EH (cell line): Measurements from ENCODE around the gene NRBP1.
"Not testable (repeated sequence)": the region's sequence is repeated elsewhere in the genome, so short reads cannot be mapped to it uniquely, and the experiment has no call there.

Experiments
- DNase-seq: peaks from one replicate; pipeline ENCODE4 v3.0.0-alpha.2; 2015; ENCODE audit warnings: low read depth

NRBP1 gene

DNA sequence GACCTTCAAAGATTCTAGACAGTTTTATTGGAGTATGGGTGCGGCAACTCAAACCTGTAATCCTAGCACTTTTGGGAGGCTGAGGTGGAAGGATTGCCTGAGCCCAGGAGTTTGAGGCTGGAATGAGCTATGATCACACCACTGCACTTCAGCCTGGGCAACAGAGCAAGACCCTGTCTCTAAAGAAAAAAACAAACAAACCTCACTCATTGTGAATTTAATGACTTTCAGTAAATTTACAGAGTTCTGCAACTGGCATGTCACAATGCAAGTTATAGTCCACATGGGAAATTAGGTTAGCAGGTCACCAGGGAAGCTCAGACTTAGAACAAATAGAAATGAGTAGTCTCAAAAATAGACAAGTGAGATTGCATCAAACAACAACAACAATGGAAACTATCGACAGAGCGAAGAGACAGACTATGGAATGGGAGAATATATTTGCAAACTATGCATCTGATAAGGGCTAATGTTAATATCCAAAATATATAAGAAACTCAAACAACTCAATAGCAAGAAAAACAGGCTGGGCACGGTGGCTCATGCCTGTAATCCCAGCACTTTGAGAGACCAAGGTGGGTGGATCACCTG lies 6.7 kb upstream of the NRBP1 start:
- DNase-seq, result no peak

DNA sequence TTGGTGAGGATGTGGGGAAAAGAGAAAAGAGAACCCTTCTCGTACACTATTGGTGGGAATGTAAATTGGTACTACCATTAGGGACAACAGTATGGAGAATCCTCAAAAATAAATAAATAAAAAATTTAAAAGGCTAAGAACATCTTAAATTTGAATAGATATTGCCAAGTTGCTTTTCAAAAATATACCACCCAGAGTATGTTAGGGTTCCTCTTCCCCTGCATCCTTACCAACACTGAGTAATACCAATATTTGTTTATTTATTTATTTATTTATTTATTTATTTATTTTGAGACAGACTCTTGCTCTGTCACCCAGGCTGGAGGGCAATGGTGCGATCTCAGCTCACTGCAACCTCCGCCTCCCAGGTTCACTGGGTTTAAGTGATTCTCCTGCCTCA lies 5.5 kb upstream of the NRBP1 start:
- no peak for DNase-seq

DNA sequence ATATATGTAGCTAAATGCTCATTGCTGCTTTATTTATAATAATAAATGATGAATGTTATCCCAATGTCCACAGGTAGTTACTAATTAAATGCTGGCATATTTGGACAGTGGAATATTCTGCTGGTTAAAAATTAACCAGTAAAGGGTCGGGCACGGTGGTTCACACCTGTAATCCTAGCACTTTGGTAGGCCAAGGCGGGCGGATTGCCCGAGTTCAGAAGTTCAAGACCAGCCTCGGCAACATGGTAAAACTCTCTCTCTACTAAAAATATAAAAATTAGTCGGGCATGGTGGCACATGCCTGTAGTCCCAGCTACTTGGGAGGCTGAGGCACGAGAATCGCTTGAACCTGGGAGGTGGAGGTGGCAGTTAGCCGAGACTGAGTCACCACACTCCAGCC lies 3.4 kb upstream of the NRBP1 start:
- DNase-seq, result not testable (repeated sequence)

DNA sequence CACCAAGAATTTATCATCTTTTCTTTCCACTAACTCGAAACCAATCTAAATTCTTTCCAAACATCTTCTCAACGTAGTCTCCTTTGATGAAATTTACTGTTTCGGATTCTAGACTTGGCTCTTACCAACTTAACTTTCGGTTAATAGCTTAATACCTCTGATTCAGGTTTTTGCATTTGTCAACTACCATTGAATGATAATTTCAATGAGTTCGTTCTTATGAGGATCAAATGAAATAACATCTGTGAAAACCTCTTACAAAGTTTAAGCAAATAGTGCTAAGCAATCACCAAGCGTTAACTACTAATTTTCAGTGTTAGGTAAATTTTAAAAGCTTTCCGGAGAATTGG lies 593 bp upstream of the NRBP1 start:
- peak; percentile 13 for DNase-seq

DNA sequence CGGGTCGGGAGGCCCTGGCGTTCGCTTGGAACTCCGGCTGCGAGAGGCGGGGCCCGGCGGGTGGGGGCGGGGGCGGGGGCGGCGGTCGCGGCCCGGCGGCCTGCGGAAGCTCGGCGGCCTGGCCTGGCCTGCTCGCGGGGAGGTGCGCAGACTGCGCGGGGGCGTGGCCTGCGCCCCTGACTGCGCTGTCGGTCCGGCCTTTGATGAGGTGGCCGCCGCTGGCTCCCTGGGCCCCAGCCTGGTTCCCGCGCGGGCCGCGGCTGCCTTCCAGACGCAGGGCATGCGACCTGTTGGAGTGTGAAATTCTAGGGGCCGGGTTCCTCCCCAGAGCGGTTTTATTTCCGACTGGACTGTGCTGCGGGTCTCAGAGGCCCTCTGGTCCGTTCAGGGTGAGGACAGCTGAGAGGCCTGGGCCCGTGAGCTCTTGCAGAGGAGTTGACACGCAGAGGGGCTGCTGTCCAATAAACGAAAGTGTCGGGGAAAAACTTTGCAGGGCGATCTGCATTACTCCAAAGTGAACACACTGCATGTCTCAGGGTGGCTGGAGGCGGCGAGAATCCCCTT lies 629 bp downstream of the NRBP1 start:
- peak; percentile 88 for DNase-seq

DNA sequence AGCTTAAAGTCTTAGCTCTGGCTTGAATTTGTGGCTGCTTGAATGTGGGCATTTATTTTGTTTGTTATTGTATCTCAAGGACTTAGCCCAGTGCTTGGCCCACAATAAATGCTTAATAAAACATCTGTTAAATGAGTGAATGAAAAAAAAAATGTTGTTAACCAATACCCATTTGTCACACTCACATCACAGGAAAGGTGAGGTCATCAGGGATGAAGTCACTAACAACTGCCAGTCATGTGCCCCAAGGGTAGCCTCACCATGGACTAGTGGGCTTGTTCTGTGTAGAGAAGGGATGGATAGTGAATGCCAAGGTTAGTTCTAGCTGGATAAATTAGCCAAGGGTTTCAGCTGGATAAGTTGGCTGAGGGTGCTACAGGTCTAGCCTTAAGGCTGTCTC lies 3.0 kb downstream of the NRBP1 start:
- DNase-seq, result peak; percentile 57

DNA sequence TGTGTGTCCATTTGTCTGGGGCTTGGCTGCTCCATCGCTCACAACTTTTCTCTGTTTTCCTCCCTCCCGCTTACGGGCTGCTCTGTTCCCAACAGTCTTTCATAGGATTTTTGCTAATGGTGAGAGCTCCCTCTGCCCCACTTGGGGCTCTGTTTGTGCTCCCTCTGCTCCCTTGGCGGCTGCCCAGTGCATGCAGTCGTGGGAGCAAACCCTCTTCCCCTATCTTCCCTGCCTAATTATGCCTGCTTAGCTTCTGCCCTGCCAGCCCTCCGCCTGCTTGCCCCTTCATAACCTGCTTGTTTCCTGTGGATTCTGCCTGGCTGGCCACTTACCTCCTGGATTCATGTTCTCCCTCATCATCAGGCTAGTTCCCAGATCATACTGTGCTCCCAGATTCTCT lies 7.2 kb downstream of the NRBP1 start:
- DNase-seq, result no peak

DNA sequence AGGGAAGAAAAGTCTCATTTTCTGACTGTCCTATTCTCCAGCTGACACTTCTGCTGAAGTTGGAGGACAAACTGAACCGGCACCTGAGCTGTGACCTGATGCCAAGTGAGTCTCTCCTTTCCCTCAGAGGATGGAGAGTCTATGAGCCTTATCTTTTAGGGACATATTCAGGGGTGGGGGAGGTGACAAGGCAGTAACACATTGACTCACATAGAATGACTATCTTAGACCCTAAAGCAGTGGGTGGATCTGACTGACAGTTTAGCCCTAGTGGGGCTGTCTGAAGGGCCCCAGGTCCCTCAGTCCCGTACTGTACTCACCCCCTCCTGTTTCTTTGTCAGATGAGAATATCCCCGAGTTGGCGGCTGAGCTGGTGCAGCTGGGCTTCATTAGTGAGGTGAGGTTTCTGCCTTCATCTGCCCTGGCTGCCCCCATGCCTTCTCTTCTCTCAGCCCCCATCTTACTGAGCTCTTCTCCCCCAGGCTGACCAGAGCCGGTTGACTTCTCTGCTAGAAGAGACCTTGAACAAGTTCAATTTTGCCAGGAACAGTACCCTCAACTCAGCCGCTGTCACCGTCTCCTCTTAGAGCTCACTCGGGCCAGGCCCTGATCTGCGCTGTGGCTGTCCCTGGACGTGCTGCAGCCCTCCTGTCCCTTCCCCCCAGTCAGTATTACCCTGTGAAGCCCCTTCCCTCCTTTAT lies 12.9 kb downstream of the NRBP1 start:
- DNase-seq, result no peak

DNA sequence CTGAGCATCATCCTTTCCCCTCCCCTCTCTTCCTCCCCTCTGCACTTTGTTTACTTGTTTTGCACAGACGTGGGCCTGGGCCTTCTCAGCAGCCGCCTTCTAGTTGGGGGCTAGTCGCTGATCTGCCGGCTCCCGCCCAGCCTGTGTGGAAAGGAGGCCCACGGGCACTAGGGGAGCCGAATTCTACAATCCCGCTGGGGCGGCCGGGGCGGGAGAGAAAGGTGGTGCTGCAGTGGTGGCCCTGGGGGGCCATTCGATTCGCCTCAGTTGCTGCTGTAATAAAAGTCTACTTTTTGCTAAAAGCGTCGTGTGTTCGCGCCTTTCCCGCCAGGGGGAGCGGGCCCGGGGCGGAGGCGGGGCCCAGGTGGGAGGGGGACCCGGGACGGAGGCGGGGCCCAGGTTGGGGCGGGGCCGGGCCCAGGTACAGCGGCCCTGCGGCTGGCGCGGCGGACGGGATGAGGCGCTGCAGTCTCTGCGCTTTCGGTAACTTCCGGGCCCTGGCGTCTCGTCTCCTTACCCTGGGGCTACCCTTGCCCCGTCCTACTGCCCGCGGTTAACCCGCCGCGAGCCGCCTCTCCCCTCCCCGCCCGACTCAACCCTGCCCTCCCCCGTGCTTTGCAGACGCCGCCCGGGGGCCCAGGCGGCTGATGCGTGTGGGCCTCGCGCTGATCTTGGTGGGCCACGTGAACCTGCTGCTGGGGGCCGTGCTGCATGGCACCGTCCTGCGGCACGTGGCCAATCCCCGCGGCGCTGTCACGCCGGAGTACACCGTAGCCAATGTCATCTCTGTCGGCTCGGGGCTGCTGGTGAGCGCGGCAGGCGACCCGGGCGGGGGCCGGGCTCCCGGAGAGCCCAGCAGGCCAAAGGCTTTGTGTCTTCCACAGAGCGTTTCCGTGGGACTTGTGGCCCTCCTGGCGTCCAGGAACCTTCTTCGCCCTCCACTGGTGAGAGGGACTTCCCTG lies 13.8 kb downstream of the NRBP1 start, which contains the start of gene KRTCAP3:
TSS of gene KRTCAP3 (plus strand) at position 424 of the 962 bp plus-strand sequence. CDS start at position 456, 32 bp downstream.
- DNase-seq, result no peak

DNA sequence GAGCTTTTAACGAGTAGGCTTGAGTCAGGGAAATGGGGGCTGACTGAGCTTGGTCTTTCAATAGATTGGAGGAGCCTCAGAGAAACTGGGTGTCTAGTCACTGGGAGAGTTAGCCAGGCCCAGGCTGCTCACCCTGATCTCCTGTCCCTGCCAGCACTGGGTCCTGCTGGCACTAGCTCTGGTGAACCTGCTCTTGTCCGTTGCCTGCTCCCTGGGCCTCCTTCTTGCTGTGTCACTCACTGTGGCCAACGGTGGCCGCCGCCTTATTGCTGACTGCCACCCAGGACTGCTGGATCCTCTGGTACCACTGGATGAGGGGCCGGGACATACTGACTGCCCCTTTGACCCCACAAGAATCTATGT lies 14.5 kb downstream of the NRBP1 start:
- DNase-seq, result peak; percentile 8

GRCh38 chr2:27445155-27445554 lies 16.7 kb downstream of the NRBP1 start:
- no peak for DNase-seq

DNA sequence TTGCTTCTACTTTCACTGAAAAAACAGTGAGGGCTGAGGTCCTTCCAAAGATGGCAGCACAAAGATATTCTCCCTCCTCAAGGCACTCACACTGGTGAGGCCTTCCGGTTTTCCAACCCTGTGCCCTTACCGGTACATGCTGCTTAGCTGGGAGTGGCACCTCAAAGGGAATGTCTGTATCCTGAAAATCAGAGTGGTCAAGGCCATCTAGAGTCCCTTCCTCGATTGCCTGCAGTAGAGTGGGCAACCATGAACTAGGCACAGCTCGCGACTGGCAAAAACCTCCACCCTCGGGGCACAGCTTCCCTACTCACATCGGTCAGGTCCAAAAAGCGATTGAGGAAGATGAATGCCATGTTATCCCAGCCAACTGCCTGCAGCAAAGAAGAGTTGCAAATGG lies 17.2 kb downstream of the NRBP1 start:
- DNase-seq, result no peak

- DNase-seq, result no peak
These were observed 17.6 kb downstream of the NRBP1 start for GRCh38 chr2:27446057-27446456.

- DNase-seq, result no peak
These were observed 19.9 kb downstream of the NRBP1 start for GRCh38 chr2:27448381-27448780.

GRCh38 chr2:27451095-27451494 lies 22.7 kb downstream of the NRBP1 start:
- DNase-seq, result no peak

- DNase-seq, result no peak
These were observed 25.5 kb downstream of the NRBP1 start for GRCh38 chr2:27453968-27454367.

- DNase-seq, result no peak
These were observed 32.7 kb downstream of the NRBP1 start for GRCh38 chr2:27461118-27461517.

DNA sequence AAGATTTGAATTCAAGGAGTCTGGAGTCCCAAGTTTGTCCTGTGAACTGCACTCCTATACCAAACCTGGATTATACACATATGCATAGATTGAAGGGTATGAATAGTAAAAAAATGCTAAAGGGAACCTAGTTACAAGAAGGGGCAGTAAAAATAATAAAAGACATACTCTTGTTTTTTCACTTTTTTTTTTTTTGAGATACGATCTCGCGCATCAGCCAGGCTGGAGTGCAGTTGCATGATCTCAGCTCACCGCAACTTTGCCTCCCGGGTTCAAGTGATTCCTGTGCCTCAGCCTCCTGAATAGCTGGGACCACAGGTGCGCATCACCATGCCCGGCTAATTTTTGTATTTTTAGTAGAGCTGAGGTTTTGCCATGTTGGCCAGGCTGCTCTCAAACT lies 36.0 kb downstream of the NRBP1 start:
- DNase-seq, result no peak

GRCh38 chr2:27471961-27472360 lies 43.5 kb downstream of the NRBP1 start:
- no peak for DNase-seq

DNA sequence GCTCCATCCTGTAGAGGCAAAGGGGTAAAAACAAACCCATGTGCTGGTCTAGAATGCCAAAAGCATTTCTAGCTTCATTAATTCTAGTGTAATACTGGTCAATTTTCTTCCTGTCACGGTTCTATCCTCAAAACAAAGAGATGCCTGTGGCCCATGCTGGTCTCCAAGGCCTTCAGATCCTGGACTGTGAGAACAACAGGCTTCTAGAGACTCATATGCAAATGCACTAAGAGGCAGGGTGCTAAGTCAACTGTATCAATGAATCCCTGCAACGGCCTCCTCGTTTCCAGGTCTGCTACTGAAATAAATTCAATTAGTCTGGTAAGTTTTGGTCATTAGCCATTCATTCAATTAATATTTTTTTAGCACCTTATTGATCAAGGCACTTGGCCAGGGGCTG lies 57.1 kb downstream of the NRBP1 start:
- no peak for DNase-seq

DNA sequence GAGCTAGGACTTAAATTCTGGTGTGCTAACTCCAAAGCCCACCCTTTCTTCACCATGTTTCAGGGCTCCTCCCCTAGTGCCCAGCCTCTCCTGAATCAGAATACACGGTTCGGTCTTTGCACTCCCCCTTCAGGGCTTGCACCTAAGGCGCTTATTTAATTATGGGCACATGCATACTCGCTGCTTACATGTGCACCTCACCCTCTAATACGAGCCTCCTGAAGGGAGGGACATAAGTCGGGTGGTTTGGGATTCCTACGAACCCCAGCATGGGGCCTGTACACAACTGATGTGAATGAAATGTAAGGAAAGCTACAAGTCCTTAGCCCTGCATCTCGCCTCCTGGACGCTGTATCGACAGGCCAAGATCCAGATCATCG lies 60.7 kb downstream of the NRBP1 start:
- DNase-seq, result peak; percentile 25

GRCh38 chr2:27489498-27490397 lies 61.3 kb downstream of the NRBP1 start, which contains the start of gene IFT172:
Gene IFT172, minus strand, starts transcription at chr2:27489743. Its CDS starts 90 bp downstream, at chr2:27489653.
- peak; percentile 99 for DNase-seq
